Mesodermal cell (in vitro differentiated cells): ENCODE data around the gene HMGN3.

Experiments used
- H3K27ac ChIP-seq: 2 replicates; pipeline ENCODE4 v1.7.0; 2013; ENCODE audit warnings: mild to moderate bottlenecking, low read depth, low read length, moderate library complexity; ENCODE audit not compliant: severe bottlenecking
- H3K36me3 ChIP-seq: 2 replicates; pipeline ENCODE4 v1.7.1; 2013; ENCODE audit warnings: mild to moderate bottlenecking, low read length, moderate library complexity; ENCODE audit not compliant: control insufficient read depth, insufficient read depth
- H3K4me1 ChIP-seq: one replicate; pipeline ENCODE4 v1.7.1; 2013; ENCODE audit warnings: mild to moderate bottlenecking, low read length; ENCODE audit not compliant: insufficient read depth, control insufficient read depth, poor library complexity, severe bottlenecking
- H3K4me3 ChIP-seq: 2 replicates; pipeline ENCODE4 v1.7.0; 2013; ENCODE audit warnings: low read length, control low read depth, mild to moderate bottlenecking; ENCODE audit not compliant: insufficient read depth, poor library complexity, severe bottlenecking; ENCODE audit errors: extremely low read depth
- H3K9me3 ChIP-seq: 2 replicates; pipeline ENCODE4 v1.7.1; 2013; ENCODE audit warnings: mild to moderate bottlenecking, low read length, moderate library complexity; ENCODE audit not compliant: control insufficient read depth
- WGBS, 2 experiments: methylation state at CpG; one replicate each; pipeline ENCODE4 v1.1.5; 2013; ENCODE audit warnings: missing lambda C conversion rate in 2 of 2; ENCODE audit not compliant: insufficient coverage in 2 of 2; 5-methylcytosine and 5-hydroxymethylcytosine counted together

The HMGN3 gene

GRCh38 chr6:79232696-79233462 lies 1.6 kb downstream of the HMGN3 start:
- H3K9me3 ChIP-seq, result no peaks in the 10 kb centered on the region
- H3K4me3 ChIP-seq, result peak overlapping the region; percentile 87
- WGBS, 2 experiments, result 90% methylated on average over 2 of the region's 6 CpGs
- H3K4me1 ChIP-seq, result peaks cover 3% of the 10 kb centered on the region
- no peaks in the 10 kb centered on the region for H3K36me3 ChIP-seq
- peak overlapping the region; percentile 86 for H3K27ac ChIP-seq

- no peak overlapping the region for H3K27ac ChIP-seq
Measured at GRCh38 chr6:79231666-79232065, 2.8 kb downstream of the HMGN3 start.

GRCh38 chr6:79231101-79231500 lies 3.4 kb downstream of the HMGN3 start:
- no peaks in the 10 kb centered on the region for H3K9me3 ChIP-seq
- no peak overlapping the region for H3K27ac ChIP-seq
- no peaks in the 10 kb centered on the region for H3K36me3 ChIP-seq
- peaks cover 3% of the 10 kb centered on the region for H3K4me1 ChIP-seq
- no peak overlapping the region for H3K4me3 ChIP-seq
- WGBS, 2 experiments, result 90 to 100% methylated on average over 4 of the region's 4 CpGs

More at GRCh38 chr6:79231666-79232065, 2.8 kb downstream of the HMGN3 start:
- H3K4me3 ChIP-seq, result no peak overlapping the region
- peaks cover 3% of the 10 kb centered on the region for H3K4me1 ChIP-seq
- no peaks in the 10 kb centered on the region for H3K9me3 ChIP-seq
- H3K36me3 ChIP-seq, result no peaks in the 10 kb centered on the region

- H3K4me3 ChIP-seq, result no peak overlapping the region
- H3K9me3 ChIP-seq, result no peaks in the 10 kb centered on the region
- H3K4me1 ChIP-seq, result peaks cover 3% of the 10 kb centered on the region
- no CpG with 5 or more reads among the region's 2 CpGs for WGBS, 2 experiments
- H3K36me3 ChIP-seq, result no peaks in the 10 kb centered on the region
- no peak overlapping the region for H3K27ac ChIP-seq
Measured at GRCh38 chr6:79230149-79230548, 4.3 kb downstream of the HMGN3 start.

GRCh38 chr6:79227445-79227844 lies 7.0 kb downstream of the HMGN3 start:
- peaks cover 3% of the 10 kb centered on the region for H3K4me1 ChIP-seq
- no peaks in the 10 kb centered on the region for H3K36me3 ChIP-seq
- no CpG with 5 or more reads among the region's 1 CpG for WGBS, 2 experiments
- H3K4me3 ChIP-seq, result no peak overlapping the region
- H3K27ac ChIP-seq, result no peak overlapping the region
- H3K9me3 ChIP-seq, result no peaks in the 10 kb centered on the region

GRCh38 chr6:79226660-79227059 lies 7.8 kb downstream of the HMGN3 start:
- WGBS, 2 experiments, result 80% methylated on average over 1 of the region's 3 CpGs; no CpG with 5 or more reads in 1 of the 2 experiments
- Histone ChIP-seq H3K36me3 (no peaks in the 10 kb centered on the region), H3K27ac (no peak overlapping the region), H3K4me1 (peaks cover 3% of the 10 kb centered on the region), H3K4me3 (no peak overlapping the region), H3K9me3 (no peaks in the 10 kb centered on the region)

GRCh38 chr6:79225717-79226599 lies 8.5 kb downstream of the HMGN3 start:
- Histone ChIP-seq H3K27ac (no peak overlapping the region), H3K4me1 (no peaks in the 10 kb centered on the region), H3K4me3 (no peak overlapping the region), H3K36me3 (no peaks in the 10 kb centered on the region), H3K9me3 (no peaks in the 10 kb centered on the region)
- no CpG with 5 or more reads among the region's 4 CpGs for WGBS, 2 experiments

GRCh38 chr6:79223611-79224404 lies 10.7 kb downstream of the HMGN3 start:
- no peaks in the 10 kb centered on the region for H3K36me3 ChIP-seq
- WGBS, 2 experiments, result 86 to 100% methylated on average over 1 of the region's 3 CpGs
- no peaks in the 10 kb centered on the region for H3K4me1 ChIP-seq
- no peaks in the 10 kb centered on the region for H3K9me3 ChIP-seq
- no peak overlapping the region for H3K27ac ChIP-seq
- no peak overlapping the region for H3K4me3 ChIP-seq

GRCh38 chr6:79215213-79215824 lies 19.2 kb downstream of the HMGN3 start:
- WGBS, 2 experiments, result 77 to 90% methylated on average over 2 to 3 of the region's 3 CpGs
- no peaks in the 10 kb centered on the region for H3K9me3 ChIP-seq
- H3K27ac ChIP-seq, result peak overlapping the region; percentile 10
- H3K36me3 ChIP-seq, result peaks cover 13% of the 10 kb centered on the region
- H3K4me3 ChIP-seq, result no peak overlapping the region
- H3K4me1 ChIP-seq, result peaks cover 4% of the 10 kb centered on the region

GRCh38 chr6:79212859-79213258 lies 21.6 kb downstream of the HMGN3 start:
- Histone ChIP-seq H3K27ac (no peak overlapping the region), H3K9me3 (no peaks in the 10 kb centered on the region), H3K4me1 (peaks cover 4% of the 10 kb centered on the region), H3K4me3 (no peak overlapping the region), H3K36me3 (peaks cover 31% of the 10 kb centered on the region)
- no CpG with 5 or more reads among the region's 2 CpGs for WGBS, 2 experiments
